NCI-H526 (cell line): ENCODE results near the gene OR2A1.
"Not testable (repeated sequence)": the region's sequence is repeated elsewhere in the genome, so short reads cannot be mapped to it uniquely, and the experiment has no call there.

Experiments
- DNase-seq, 2 experiments: peaks; one replicate each; lab custom pipeline; 2025; lab: John Stamatoyannopoulos, UW

Gene OR2A1, protein sequence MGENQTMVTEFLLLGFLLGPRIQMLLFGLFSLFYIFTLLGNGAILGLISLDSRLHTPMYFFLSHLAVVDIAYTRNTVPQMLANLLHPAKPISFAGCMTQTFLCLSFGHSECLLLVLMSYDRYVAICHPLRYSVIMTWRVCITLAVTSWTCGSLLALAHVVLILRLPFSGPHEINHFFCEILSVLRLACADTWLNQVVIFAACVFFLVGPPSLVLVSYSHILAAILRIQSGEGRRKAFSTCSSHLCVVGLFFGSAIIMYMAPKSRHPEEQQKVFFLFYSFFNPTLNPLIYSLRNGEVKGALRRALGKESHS

DNA sequence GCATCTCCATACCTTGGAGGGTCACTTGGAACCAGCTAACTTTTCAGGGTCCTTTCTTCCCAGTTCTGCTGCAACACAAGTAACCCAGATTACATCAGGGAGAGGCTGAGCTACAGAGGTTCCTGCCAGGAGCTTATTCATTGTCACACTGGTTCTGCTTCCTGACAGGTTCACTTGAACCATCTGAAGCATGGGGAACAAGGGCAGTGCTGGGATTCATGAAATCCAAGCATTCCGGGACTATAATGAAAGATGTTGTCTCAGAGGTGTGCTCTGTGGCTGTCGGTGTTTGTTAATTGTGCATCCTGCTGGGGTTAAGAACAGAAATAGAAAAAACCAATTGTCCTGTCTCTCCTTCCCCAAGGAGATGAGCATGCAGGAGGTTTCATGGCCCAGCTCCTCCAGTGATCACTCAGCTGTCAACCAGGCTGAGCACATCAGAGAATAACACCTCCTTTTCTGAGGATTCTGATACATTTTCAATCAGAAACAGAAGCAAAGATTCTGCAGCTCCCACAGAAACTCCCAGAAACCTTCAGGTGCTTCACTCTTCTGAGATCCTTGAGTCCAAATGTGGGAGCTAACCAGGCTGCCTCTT, at the start of gene OR2A1:
TSS of gene OR2A1 (plus strand) at position 548 of the 598 bp plus-strand sequence. CDS start 5,706 bp downstream, outside the sequence.
- DNase-seq: not testable (repeated sequence)

DNA sequence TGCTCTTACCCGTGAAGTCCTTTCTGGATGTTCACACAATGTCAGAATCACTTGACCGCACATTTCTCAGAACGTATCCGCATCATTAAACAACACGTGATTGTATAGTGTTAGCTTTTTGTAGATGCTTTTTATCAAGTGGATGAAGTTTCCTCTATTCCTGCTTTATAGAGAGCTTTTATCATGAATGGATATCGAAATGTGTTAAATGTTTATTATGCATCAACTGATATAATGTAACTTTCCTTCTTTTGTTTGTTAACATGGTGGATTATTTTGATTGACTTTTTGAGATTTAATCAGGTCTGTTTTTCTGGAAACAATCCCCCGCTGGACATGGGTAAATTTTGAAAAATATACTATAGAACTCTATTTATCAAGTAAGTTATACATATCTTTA, 47.5 kb upstream of the OR2A1 start, which contains the start of gene OR2A7:
TSS of gene OR2A7 (minus strand) at position 101 of the 400 bp plus-strand sequence. CDS start 5,164 bp downstream, outside the sequence.
- DNase-seq: not testable (repeated sequence)

DNA sequence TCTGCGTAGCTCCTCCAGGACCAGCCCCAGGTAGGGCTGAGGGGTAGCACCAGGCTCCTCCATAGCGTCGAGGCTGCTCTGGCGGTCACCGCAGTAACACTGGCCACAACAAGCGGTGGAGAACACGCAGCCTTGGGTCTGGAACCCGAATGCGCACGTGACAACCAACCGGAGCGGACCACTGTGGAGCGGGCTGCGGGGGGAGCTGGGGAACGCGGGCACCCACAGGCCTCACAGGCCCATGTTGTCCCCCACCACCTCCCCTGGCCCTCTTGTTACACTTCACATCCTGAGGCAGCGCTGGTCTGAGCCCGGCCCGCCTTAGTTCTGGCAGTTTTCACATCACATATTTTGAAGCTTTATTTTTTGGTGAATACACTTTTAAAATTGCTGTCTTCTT, 43.0 kb upstream of the OR2A1 start, which contains the start of gene CTAGE8:
TSS of gene CTAGE8 (minus strand) at position 101 of the 400 bp plus-strand sequence. CDS start at position 63, 38 bp downstream.
- DNase-seq: not testable (repeated sequence)

- DNase-seq: not testable (repeated sequence)
These were observed 36.9 kb upstream of the OR2A1 start for GRCh38 chr7:144275281-144275680.

- not testable (repeated sequence) for DNase-seq
These were observed 32.2 kb upstream of the OR2A1 start for GRCh38 chr7:144280010-144280409.

- not testable (repeated sequence) for DNase-seq
These were observed 30.2 kb upstream of the OR2A1 start for GRCh38 chr7:144281981-144282380.

- not testable (repeated sequence) for DNase-seq
These were observed 29.7 kb upstream of the OR2A1 start for GRCh38 chr7:144282490-144282889.

GRCh38 chr7:144283716-144284115, 28.5 kb upstream of the OR2A1 start:
- DNase-seq: not testable (repeated sequence)

DNA sequence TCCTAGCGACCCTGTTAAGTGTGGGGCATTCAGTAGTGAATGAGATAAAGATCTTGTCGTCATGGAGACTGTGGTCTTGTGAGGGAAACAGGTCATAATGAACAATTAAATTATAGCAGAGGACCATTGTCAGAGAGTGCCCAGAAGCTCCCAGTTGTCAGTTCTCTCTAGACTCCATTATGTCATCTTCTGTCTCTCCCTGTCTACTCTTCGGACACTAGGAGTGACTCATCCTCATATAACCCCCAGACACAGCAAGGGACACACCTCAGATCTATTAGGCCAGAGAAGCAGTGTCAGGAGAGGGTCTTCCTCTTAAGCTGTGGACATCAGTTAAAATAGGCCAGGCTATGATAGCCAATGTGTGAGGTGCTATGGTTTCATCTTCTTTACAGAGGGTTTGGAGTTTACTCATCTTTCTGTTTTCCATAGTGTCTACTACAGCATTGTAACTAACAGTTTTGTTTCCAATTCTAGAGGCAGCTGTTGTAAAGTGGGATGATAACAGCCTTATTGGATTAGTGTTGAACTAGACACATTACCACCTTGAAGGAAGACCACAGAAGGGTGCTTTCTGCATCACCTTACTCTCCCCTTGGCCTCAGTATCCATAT, 24.9 kb upstream of the OR2A1 start:
- DNase-seq: not testable (repeated sequence)

GRCh38 chr7:144291607-144292006, 20.6 kb upstream of the OR2A1 start:
- not testable (repeated sequence) for DNase-seq

GRCh38 chr7:144292384-144293161, 19.6 kb upstream of the OR2A1 start:
- DNase-seq: not testable (repeated sequence)

- DNase-seq: not testable (repeated sequence)
These were observed 18.3 kb upstream of the OR2A1 start for GRCh38 chr7:144293794-144294499.

- not testable (repeated sequence) for DNase-seq
These were observed 9.5 kb upstream of the OR2A1 start for GRCh38 chr7:144302578-144303303.

DNA sequence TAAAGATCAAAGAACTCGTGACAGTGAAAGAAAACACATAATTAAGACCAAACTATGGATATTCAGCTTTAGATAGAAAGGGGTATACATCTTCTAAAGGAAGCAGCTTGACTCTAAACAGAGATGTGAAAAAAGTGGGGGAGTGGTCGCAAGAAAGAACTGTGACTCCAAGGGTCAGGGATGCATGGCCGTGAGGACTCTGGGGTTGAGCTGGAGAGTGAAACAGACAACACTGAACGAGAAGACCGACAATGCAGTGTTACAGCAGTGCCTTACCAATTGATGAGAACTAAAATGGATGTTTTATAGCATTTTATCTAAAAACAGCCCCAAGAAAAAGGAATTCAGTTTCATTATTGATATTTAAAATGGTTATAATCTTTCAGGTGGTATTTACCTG, 8.6 kb upstream of the OR2A1 start:
- DNase-seq: not testable (repeated sequence)

DNA sequence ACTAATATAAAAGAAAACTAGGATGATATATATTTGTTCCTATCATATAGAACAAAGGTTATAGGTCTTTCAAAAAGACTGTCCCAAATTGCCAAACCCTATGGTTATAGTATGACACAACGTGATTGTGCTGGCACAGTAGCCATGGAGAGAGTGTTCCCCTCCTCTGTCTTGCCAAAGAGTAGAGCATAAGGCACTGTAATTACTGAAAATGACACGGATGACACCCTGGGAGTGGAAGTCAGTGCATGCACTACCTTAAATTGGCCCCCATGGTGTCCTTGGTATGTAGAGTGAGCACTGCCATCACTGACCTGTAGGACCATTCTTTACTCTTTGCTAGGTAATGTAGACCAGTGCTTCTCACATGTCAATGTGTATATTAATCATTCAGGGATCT, 7.1 kb upstream of the OR2A1 start:
- not testable (repeated sequence) for DNase-seq

- not testable (repeated sequence) for DNase-seq
These were observed 2.5 kb upstream of the OR2A1 start for GRCh38 chr7:144309702-144310101.

GRCh38 chr7:144311218-144311617, 1.0 kb upstream of the OR2A1 start:
- not testable (repeated sequence) for DNase-seq

DNA sequence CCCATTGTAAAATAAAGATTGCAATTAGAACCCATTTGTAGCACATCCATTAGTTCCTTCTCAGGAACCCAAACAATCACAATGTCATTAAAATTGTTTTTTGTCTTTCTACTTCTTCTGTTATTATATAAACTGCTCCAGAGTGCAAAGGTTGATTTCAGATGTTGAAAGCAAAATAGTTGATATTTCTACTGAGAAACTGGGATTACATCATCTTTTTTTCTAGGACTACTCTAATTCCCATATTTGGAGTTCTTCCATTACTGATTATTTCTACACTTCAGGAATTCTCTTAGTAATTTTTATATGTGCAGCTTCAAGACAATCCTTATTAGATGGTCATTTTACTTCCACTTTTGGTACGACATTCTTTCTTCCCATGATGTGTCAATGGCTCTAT, 5.3 kb downstream of the OR2A1 start:
- DNase-seq: not testable (repeated sequence)

DNA sequence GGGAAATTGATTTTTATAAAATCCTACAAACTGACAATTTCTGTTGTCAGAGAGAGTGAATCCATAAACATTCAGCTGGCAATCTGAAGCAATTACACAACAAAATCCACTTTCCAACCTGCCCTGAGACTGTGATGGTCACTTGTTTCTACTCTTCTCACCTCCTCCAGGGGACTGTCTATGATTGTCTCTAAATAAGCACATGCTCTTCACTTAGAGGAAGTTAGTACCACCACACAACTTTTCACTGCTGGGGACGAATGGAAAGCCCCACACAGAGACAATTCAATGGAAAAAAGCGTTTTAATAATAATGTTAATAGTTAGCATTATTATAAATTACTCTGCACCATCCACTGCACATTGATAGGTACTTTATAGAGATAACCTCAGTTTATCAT, 7.3 kb downstream of the OR2A1 start:
- not testable (repeated sequence) for DNase-seq

DNA sequence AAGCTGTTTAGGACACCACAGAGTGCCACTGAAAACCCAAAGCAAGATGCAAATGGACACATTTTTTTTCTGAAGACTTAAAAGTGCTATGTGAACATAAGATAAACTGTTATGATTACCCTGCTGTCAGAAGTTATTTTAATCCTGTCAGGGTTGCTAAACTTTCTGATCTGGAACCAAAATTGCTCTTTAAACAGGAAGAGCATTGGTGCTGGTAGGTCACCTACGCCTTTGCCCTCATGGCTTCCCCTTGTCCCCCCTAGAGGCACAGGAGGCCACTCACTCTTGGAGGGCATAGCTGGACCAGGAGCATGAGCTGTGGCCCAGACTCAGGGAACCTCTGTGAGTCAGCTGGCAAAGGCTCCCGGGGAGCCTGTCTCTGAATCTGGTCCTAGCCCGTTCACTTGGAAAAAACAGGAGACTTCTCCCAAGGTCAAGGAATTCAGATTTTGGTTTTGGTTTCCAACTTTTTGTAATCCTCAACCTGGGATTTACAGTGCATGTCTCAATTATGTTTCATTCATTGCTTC, 9.5 kb downstream of the OR2A1 start:
- not testable (repeated sequence) for DNase-seq
